Esophagus squamous epithelium (tissue), 5 donors: ENCODE measurements around the gene BLMH. TPM values are rescaled to one million over a fixed set of nuclear protein-coding genes. Genes with fewer than 3 reads are reported as not detected.

Experiments
- DNase-seq: peaks from one replicate; lab custom pipeline; 2025; lab: John Stamatoyannopoulos, UW
- H3K27ac ChIP-seq, 4 donors: fragments of 200-600 bp; sonication (generic); one replicate each; pipeline ENCODE4 v1.5.1; 2016 to 2019; ENCODE audit warnings: mild to moderate bottlenecking in 1 of 4
- H3K27me3 ChIP-seq, 4 donors: fragments of 200-600 bp; sonication (generic); 1 replicate in 3 of 4; 2 replicates in 1 of 4; pipeline versions ENCODE4 v1.5.1 to v1.6.0; 2017 to 2021; ENCODE audit warnings: antibody characterized with exemption in 1 of 4
- H3K36me3 ChIP-seq, 3 donors: fragments of 200-600 bp; sonication (generic); one replicate each; pipeline ENCODE4 v1.5.1; 2016 to 2019
- H3K4me1 ChIP-seq, 3 donors: fragments of 200-600 bp; sonication (generic); one replicate each; pipeline ENCODE4 v1.5.1; 2017 to 2019
- H3K4me3 ChIP-seq, 4 donors: fragments of 200-600 bp; sonication (generic); 1 replicate in 3 of 4; 2 replicates in 1 of 4; pipeline ENCODE4 v1.5.1; 2016 to 2019; ENCODE audit warnings: mild to moderate bottlenecking in 2 of 4, moderate library complexity in 1 of 4
- H3K9me3 ChIP-seq, 3 donors: fragments of 200-600 bp; sonication (generic); one replicate each; pipeline ENCODE4 v1.5.1; 2016 to 2019
- CTCF ChIP-seq, 6 experiments: fragments of 450-650 bp in 4 of 6; fragments of 200-600 bp in 2 of 6; sonication (generic) in 2 of 6; IDR thresholded peaks; one replicate each; pipeline ENCODE4 v1.5.1; 2016 to 2019; ENCODE audit warnings: antibody characterized with exemption in 6 of 6, mild to moderate bottlenecking in 4 of 6, moderate library complexity in 4 of 6
- POLR2A ChIP-seq, 4 donors: fragments of 450-650 bp; IDR thresholded peaks; one replicate each; pipeline ENCODE4 v1.6.1; 2017; ENCODE audit warnings: antibody characterized with exemption in 4 of 4, mild to moderate bottlenecking in 4 of 4, moderate library complexity in 3 of 4
- WGBS, 2 donors: methylation state at CpG; one replicate each; pipeline ENCODE4 v1.1.5; 2018; 5-methylcytosine and 5-hydroxymethylcytosine counted together
- intact Hi-C: fragments of 100-400 bp; cut with DNase I; formaldehyde crosslinking; loops from one replicate; pipeline ENCODE4 v1.15.0; 2022
- total RNA-seq, 4 donors: library from RNA; depleted of rRNA; stranded (reverse); fragments of >200 nt; gene quantifications; one replicate each; pipeline ENCODE4 v1.1.0, GENCODE V29; 2016
- donor health status: DM: yes; HTN: yes; CAD: no.

Gene BLMH
- total RNA-seq, 4 donors from 2014 or later = 18.4 to 41.4 (median 28.4) TPM

GRCh38 chr17:30248786-30249185 lies 43.0 kb downstream of the BLMH start:
- Histone ChIP-seq H3K4me1 (no peaks in the 10 kb centered on the region), H3K27ac (no peak overlapping the region), H3K4me3 (no peak overlapping the region), H3K27me3 (no peaks in the 10 kb centered on the region), H3K9me3 (no peaks in the 10 kb centered on the region), H3K36me3 (peaks cover 0 to 74% (median 3%) of the 10 kb centered on the region in 3 donors)
- intact Hi-C loops = no loop called here
- no peak for TF ChIP-seq POLR2A (IDR thresholded peaks at IDR 0.05)
- no peak for TF ChIP-seq CTCF (IDR thresholded peaks at IDR 0.05)
- no peak for DNase-seq
- 82 to 100% methylated on average over 1 of the region's 2 CpGs for WGBS, 2 donors

- intact Hi-C loops = no loop called here
- Histone ChIP-seq H3K9me3 (no peaks in the 10 kb centered on the region), H3K4me3 (no peak overlapping the region), H3K36me3 (peaks cover 0 to 51% (median 3%) of the 10 kb centered on the region in 3 donors), H3K27ac (no peak overlapping the region), H3K4me1 (no peaks in the 10 kb centered on the region), H3K27me3 (no peaks in the 10 kb centered on the region)
- 79 to 86% methylated on average over 7 of the region's 7 CpGs for WGBS, 2 donors
- DNase-seq = no peak
- TF ChIP-seq POLR2A (IDR thresholded peaks at IDR 0.05) = no peak
Measured at GRCh38 chr17:30246460-30246859, 45.3 kb downstream of the BLMH start.

- intact Hi-C loops = no loop called here
- Histone ChIP-seq H3K27me3 (peaks cover 0 to 11% (median 0%) of the 10 kb centered on the region in 4 donors), H3K36me3 (peaks cover 0 to 36% (median 3%) of the 10 kb centered on the region in 3 donors), H3K9me3 (no peaks in the 10 kb centered on the region), H3K4me3 (no peak overlapping the region), H3K4me1 (no peaks in the 10 kb centered on the region), H3K27ac (no peak overlapping the region)
- no peak for DNase-seq
- TF ChIP-seq CTCF (IDR thresholded peaks at IDR 0.05) = no peak
- no peak for TF ChIP-seq POLR2A (IDR thresholded peaks at IDR 0.05)
- 61 to 67% methylated on average over 4 of the region's 4 CpGs for WGBS, 2 donors
Measured at GRCh38 chr17:30244853-30245385, 46.8 kb downstream of the BLMH start.

- H3K27ac ChIP-seq = no peak overlapping the region
- intact Hi-C loops = no loop called here
- TF ChIP-seq CTCF (IDR thresholded peaks at IDR 0.05) (no peak), POLR2A (IDR thresholded peaks at IDR 0.05) (no peak)
- H3K36me3 ChIP-seq = peaks cover 0 to 22% (median 1%) of the 10 kb centered on the region in 3 donors
- H3K27me3 ChIP-seq = peaks cover 0 to 24% (median 0%) of the 10 kb centered on the region in 4 donors
- DNase-seq = no peak
- peaks cover 0 to 1% (median 0%) of the 10 kb centered on the region in 3 donors for H3K4me1 ChIP-seq
- 84 to 89% methylated on average over 7 to 8 of the region's 8 CpGs for WGBS, 2 donors
- no peaks in the 10 kb centered on the region for H3K9me3 ChIP-seq
- H3K4me3 ChIP-seq = no peak overlapping the region
Measured at GRCh38 chr17:30243568-30243967, 48.2 kb downstream of the BLMH start.

GRCh38 chr17:30243002-30243401 lies 48.7 kb downstream of the BLMH start:
- Histone ChIP-seq H3K27ac (no peak overlapping the region), H3K36me3 (peaks cover 0 to 17% (median 0%) of the 10 kb centered on the region in 3 donors), H3K4me3 (no peak overlapping the region), H3K27me3 (peaks cover 0 to 30% (median 0%) of the 10 kb centered on the region in 4 donors), H3K4me1 (peaks cover 0 to 7% (median 0%) of the 10 kb centered on the region in 3 donors), H3K9me3 (no peaks in the 10 kb centered on the region)
- TF ChIP-seq CTCF (IDR thresholded peaks at IDR 0.05) = no peak
- TF ChIP-seq POLR2A (IDR thresholded peaks at IDR 0.05) = no peak
- 87 to 100% methylated on average over 4 of the region's 4 CpGs for WGBS, 2 donors
- intact Hi-C loops = no loop called here
- DNase-seq = no peak
